Body of pancreas (tissue), 4 donors: ENCODE measurements around the gene SLC50A1. TPM values are rescaled to one million over a fixed set of nuclear protein-coding genes. Genes with fewer than 3 reads are reported as not detected.

Experiments
- ATAC-seq: fragments of 150-250 bp; one replicate; pipeline ENCODE4 v1.9.1; 2016
- DNase-seq, 4 donors: peaks; one replicate each; pipeline ENCODE4 v3.0.0-alpha.2; 2019
- H3K27ac ChIP-seq, 4 donors: fragments of 200-600 bp; sonication (generic); 1 replicate in 3 of 4; 2 replicates in 1 of 4; pipeline versions ENCODE4 v1.5.1 to v1.6.1; 2016 to 2019; ENCODE audit warnings: mild to moderate bottlenecking in 1 of 4, mixed read lengths in 1 of 4, moderate library complexity in 1 of 4
- H3K27me3 ChIP-seq, 2 donors: fragments of 200-600 bp; sonication (generic); one replicate each; pipeline ENCODE4 v1.6.0; 2016; ENCODE audit warnings: mild to moderate bottlenecking in 1 of 2
- H3K36me3 ChIP-seq, 2 donors: fragments of 200-600 bp; sonication (generic); replicated peaks in 1 of 2; 2 replicates each; pipeline ENCODE4 v1.5.1; 2016; ENCODE audit warnings: low read depth in 2 of 2; ENCODE audit not compliant: insufficient read depth in 1 of 2
- H3K4me1 ChIP-seq: fragments of 200-600 bp; sonication (generic); one replicate; pipeline ENCODE4 v1.6.0; 2016
- H3K4me3 ChIP-seq, 2 donors: fragments of 200-600 bp; sonication (generic); 1 replicate in 1 of 2; 2 replicates in 1 of 2; pipeline ENCODE4 v1.5.1; 2016 to 2019
- H3K9me3 ChIP-seq, 3 donors: fragments of 200-600 bp; sonication (generic); 1 replicate in 2 of 3; 2 replicates in 1 of 3; pipeline ENCODE4 v1.5.1; 2016
- CTCF ChIP-seq, 7 experiments: fragments of 450-650 bp in 4 of 7; fragments of 200-600 bp in 3 of 7; sonication (generic) in 3 of 7; IDR thresholded peaks; one replicate each; pipeline ENCODE4 v1.5.1; 2016 to 2019; ENCODE audit warnings: antibody characterized with exemption in 7 of 7
- POLR2A ChIP-seq, 3 donors: fragments of 450-650 bp; IDR thresholded peaks; one replicate each; pipeline ENCODE4 v1.6.1; 2016; ENCODE audit warnings: antibody characterized with exemption in 3 of 3, mild to moderate bottlenecking in 2 of 3
- WGBS, 2 donors: methylation state at CpG; one replicate each; pipeline ENCODE4 v1.1.5; 2017; 5-methylcytosine and 5-hydroxymethylcytosine counted together
- intact Hi-C: fragments of 100-400 bp; cut with DNase I; formaldehyde crosslinking; loops from one replicate; pipeline ENCODE4 v1.15.1; 2023
- total RNA-seq, 2 donors: library from RNA; depleted of rRNA; stranded (reverse); fragments of >200 nt; gene quantifications; one replicate each; pipeline ENCODE4 v1.1.0, GENCODE V29; 2016

SLC50A1 gene
- total RNA-seq, 2 donors from 2014 or later = 13.7 to 25.7 TPM

GRCh38 chr1:155181371-155182051 is 45.9 kb downstream of the SLC50A1 start:
- intact Hi-C loops = no loop called here
- Histone ChIP-seq H3K27ac (no peak overlapping the region), H3K36me3 (no peaks in the 10 kb centered on the region), H3K4me3 (no peak overlapping the region), H3K27me3 (no peaks in the 10 kb centered on the region), H3K9me3 (no peaks in the 10 kb centered on the region), H3K4me1 (peaks cover 35% of the 10 kb centered on the region)
- ATAC-seq (no peak), DNase-seq (peak in 2 of 4 donors; percentile 28 to 42)
- TF ChIP-seq POLR2A (IDR thresholded peaks at IDR 0.05) (no peak), CTCF (IDR thresholded peaks at IDR 0.05) (no peak)
- WGBS, 2 donors = 76 to 83% methylated on average over 9 to 18 of the region's 18 CpGs

- no peak overlapping the region for H3K4me3 ChIP-seq
- no peaks in the 10 kb centered on the region for H3K9me3 ChIP-seq
- DNase-seq (no peak), ATAC-seq (no peak)
- no peaks in the 10 kb centered on the region for H3K36me3 ChIP-seq
- H3K27me3 ChIP-seq = no peaks in the 10 kb centered on the region
- H3K4me1 ChIP-seq = peaks cover 35% of the 10 kb centered on the region
- no peak overlapping the region for H3K27ac ChIP-seq
- TF ChIP-seq CTCF (IDR thresholded peaks at IDR 0.05) = no peak
- TF ChIP-seq POLR2A (IDR thresholded peaks at IDR 0.05) = no peak
- intact Hi-C loops = no loop called here
- WGBS, 2 donors = 89 to 96% methylated on average over 4 to 7 of the region's 7 CpGs
These were observed 46.4 kb downstream of the SLC50A1 start for GRCh38 chr1:155182052-155182550.

- peak overlapping the region in 2 of 4 donors; percentile 92 for H3K27ac ChIP-seq
- H3K4me3 ChIP-seq = no peak overlapping the region
- H3K27me3 ChIP-seq = no peaks in the 10 kb centered on the region
- no peaks in the 10 kb centered on the region for H3K9me3 ChIP-seq
- peaks cover 46% of the 10 kb centered on the region for H3K4me1 ChIP-seq
- TF ChIP-seq CTCF (IDR thresholded peaks at IDR 0.05) (no peak), POLR2A (IDR thresholded peaks at IDR 0.05) (no peak)
- intact Hi-C loops = no loop called here
- 90 to 96% methylated on average over 16 to 17 of the region's 20 CpGs for WGBS, 2 donors
- H3K36me3 ChIP-seq = no peaks in the 10 kb centered on the region
- no peak for DNase-seq
- no peak for ATAC-seq
These were observed 48.1 kb downstream of the SLC50A1 start for GRCh38 chr1:155183775-155184221.

- Histone ChIP-seq H3K9me3 (no peaks in the 10 kb centered on the region), H3K27ac (peak overlapping the region; percentile 86 to 94 (median 92))
- intact Hi-C loops = no loop called here
These were observed 48.7 kb downstream of the SLC50A1 start for GRCh38 chr1:155184351-155184811.

More at GRCh38 chr1:155184351-155184811, 48.7 kb downstream of the SLC50A1 start:
- Histone ChIP-seq H3K4me1 (peaks cover 46% of the 10 kb centered on the region), H3K4me3 (no peak overlapping the region), H3K27me3 (no peaks in the 10 kb centered on the region), H3K36me3 (no peaks in the 10 kb centered on the region)
- no peak for TF ChIP-seq CTCF (IDR thresholded peaks at IDR 0.05)
- TF ChIP-seq POLR2A (IDR thresholded peaks at IDR 0.05) = no peak
- WGBS, 2 donors = 54 to 64% methylated on average over 4 of the region's 4 CpGs
- ATAC-seq (no peak), DNase-seq (peak in 1 of 4 donors; percentile 36)
